HepG2 (cell line): ENCODE results near the gene PFN2. TPM values are rescaled to one million over a fixed set of nuclear protein-coding genes. Genes with fewer than 3 reads are reported as not detected.

Experiments used
- ASH2L ChIP-seq: fragments of 300-600, 200-600 bp; sonication (generic); IDR thresholded peaks from 2 replicates; pipeline ENCODE4 v1.7.0; 2017; ENCODE audit warnings: low read depth, mild to moderate bottlenecking, moderate library complexity, mixed read lengths, low read length; ENCODE audit not compliant: insufficient read length
- ELF3 ChIP-seq: IDR thresholded peaks from 2 replicates; pipeline ENCODE4 v1.6.1; 2016; ENCODE audit warnings: missing genetic modification reagents, missing compliant biosample characterization
- FOXK1 ChIP-seq: sonication (generic); formaldehyde crosslinking; IDR thresholded peaks from 2 replicates; pipeline ENCODE4 v1.4.0; 2020; ENCODE audit warnings: low read depth, missing genetic modification reagents, borderline replicate concordance
- GMEB1 ChIP-seq: sonication (generic); formaldehyde crosslinking; IDR thresholded peaks from 2 replicates; pipeline ENCODE4 v1.5.1; 2020; ENCODE audit warnings: missing genetic modification reagents, mild to moderate bottlenecking, borderline replicate concordance
- HNRNPLL ChIP-seq: fragments of 200-400 bp; formaldehyde crosslinking; IDR thresholded peaks from 2 replicates; pipeline ENCODE4 v1.6.1; 2017; ENCODE audit warnings: mild to moderate bottlenecking, low read depth, low read length; ENCODE audit not compliant: poor library complexity, severe bottlenecking
- NPAS2 ChIP-seq: sonication (generic); formaldehyde crosslinking; IDR thresholded peaks from 2 replicates; pipeline ENCODE4 v1.8.0; 2022; ENCODE audit warnings: mild to moderate bottlenecking, missing genetic modification reagents, borderline replicate concordance
- PAXIP1 ChIP-seq: sonication (generic); formaldehyde crosslinking; conservative IDR thresholded peaks from 2 replicates; pipeline ENCODE4 v1.4.0; 2020; ENCODE audit warnings: mild to moderate bottlenecking, missing genetic modification reagents, moderate library complexity
- PHF20 ChIP-seq: sonication (generic); formaldehyde crosslinking; IDR thresholded peaks from 2 replicates; pipeline ENCODE4 v1.5.0; 2020; ENCODE audit warnings: mild to moderate bottlenecking, missing genetic modification reagents
- PITX1 ChIP-seq: sonication (generic); formaldehyde crosslinking; IDR thresholded peaks from 2 replicates; pipeline ENCODE4 v1.5.1; 2020; ENCODE audit warnings: mild to moderate bottlenecking, missing genetic modification reagents
- RNF2 ChIP-seq: fragments of 450-650 bp; conservative IDR thresholded peaks from 2 replicates; pipeline ENCODE4 v1.6.1; 2016; ENCODE audit warnings: low read depth
- SIN3A ChIP-seq: IDR thresholded peaks from 2 replicates; pipeline ENCODE4 v1.6.1; 2011; ENCODE audit warnings: low read depth, mild to moderate bottlenecking, control low read depth, low read length, borderline replicate concordance
- SIX1 ChIP-seq: sonication (generic); formaldehyde crosslinking; IDR thresholded peaks from 2 replicates; pipeline ENCODE4 v1.4.0; 2020; ENCODE audit warnings: missing genetic modification reagents, borderline replicate concordance
- SNRNP70 ChIP-seq: fragments of 200-400 bp; formaldehyde crosslinking; IDR thresholded peaks from 2 replicates; pipeline ENCODE4 v1.6.1; 2017; ENCODE audit warnings: mild to moderate bottlenecking, low read depth, low read length, moderate library complexity
- SOX5 ChIP-seq: IDR thresholded peaks from 2 replicates; pipeline ENCODE4 v1.6.1; 2016; ENCODE audit warnings: borderline replicate concordance
- TFDP2 ChIP-seq: sonication (generic); formaldehyde crosslinking; IDR thresholded peaks from 2 replicates; pipeline ENCODE4 v1.4.0; 2020; ENCODE audit warnings: missing genetic modification reagents
- ZBTB42 ChIP-seq: sonication (generic); formaldehyde crosslinking; IDR thresholded peaks from 2 replicates; pipeline ENCODE4 v1.5.0; 2020; ENCODE audit warnings: mild to moderate bottlenecking, missing genetic modification reagents
- ZFX ChIP-seq: sonication (generic); formaldehyde crosslinking; IDR thresholded peaks from 2 replicates; pipeline ENCODE4 v1.4.0; 2020; ENCODE audit warnings: mild to moderate bottlenecking, low read depth, missing genetic modification reagents, moderate library complexity
- ZKSCAN1 ChIP-seq: fragments of 150-350 bp; IDR thresholded peaks from 2 replicates; pipeline ENCODE4 v1.6.1; 2014; ENCODE audit warnings: low read length
- ZMYM3 ChIP-seq: sonication (generic); formaldehyde crosslinking; IDR thresholded peaks from 2 replicates; pipeline ENCODE4 v1.5.1; 2020; ENCODE audit warnings: mild to moderate bottlenecking, missing genetic modification reagents
- ZNF598 ChIP-seq: sonication (generic); formaldehyde crosslinking; IDR thresholded peaks from 2 replicates; pipeline ENCODE4 v1.5.1; 2020; ENCODE audit warnings: mild to moderate bottlenecking, missing genetic modification reagents, borderline replicate concordance
- ZNF703 ChIP-seq: sonication (generic); formaldehyde crosslinking; IDR thresholded peaks from 2 replicates; pipeline ENCODE4 v1.5.1; 2020; ENCODE audit warnings: missing genetic modification reagents, mild to moderate bottlenecking, moderate library complexity, borderline replicate concordance
- ZNF747 ChIP-seq: sonication (generic); formaldehyde crosslinking; IDR thresholded peaks from 2 replicates; pipeline ENCODE4 v1.8.1; 2023; ENCODE audit warnings: missing genetic modification reagents, mild to moderate bottlenecking, borderline replicate concordance
- polyA plus RNA-seq, 8 experiments: library from polyadenylated mRNA; depleted of rRNA in 3 of 8; stranded (reverse) in 7 of 8; unstranded in 1 of 8; fragments of >200 nt; fragmentation: Illumina TruSeq in 4 of 8; extraction: Trizol in 4 of 8; gene quantifications; 2 replicates each; pipeline versions ENCODE4 v1.2.1 to v1.2.3, GENCODE V29; 2011 to 2016; ENCODE audit warnings: low read depth in 4 of 8, missing spikeins in 1 of 8, mixed read lengths in 1 of 8; ENCODE audit not compliant: insufficient read depth in 1 of 8
- total RNA-seq, 5 experiments: library from RNA; depleted of rRNA; stranded (reverse); fragments of >200 nt; fragmentation: Illumina TruSeq; extraction: Trizol; gene quantifications; 2 replicates each; pipeline ENCODE4 v1.2.3, GENCODE V29; 2016; ENCODE audit warnings: low read depth in 1 of 5

Gene PFN2
- total and polyA plus RNA-seq, 2 of the 13 experiments (the other 11 are each of a cell fraction or from before 2014, with no cell fraction given), result 57.3 to 150 TPM

- TF ChIP-seq ZNF703, result peak; percentile 14; the same call in 1 of the 2 replicates
- 0 out of 2 replicates have a peak, but pooled peaks have one; percentile 14 for TF ChIP-seq ELF3 (CRISPR knock-in tag)
- 0 out of 2 replicates have a peak, but pooled peaks have one; percentile 58 for TF ChIP-seq ZBTB42 (CRISPR knock-in tag)
- TF ChIP-seq ZNF747, result peak; percentile 24; the same call in 1 of the 2 replicates
- TF ChIP-seq ZKSCAN1, result no peak
- peak; percentile 74; the same call in 1 of the 2 replicates for TF ChIP-seq ZNF598 (CRISPR knock-in tag)
- TF ChIP-seq ZMYM3 (CRISPR knock-in tag), result no peak
- 0 out of 2 replicates have a peak, but pooled peaks have one; percentile 11 for TF ChIP-seq PAXIP1 (CRISPR knock-in tag)
- TF ChIP-seq SNRNP70, result no peak
- TF ChIP-seq NPAS2 (CRISPR knock-in tag), result 0 out of 2 replicates have a peak, but pooled peaks have one; percentile 52
- TF ChIP-seq ZFX, result peak; percentile 14; the same call in 1 of the 2 replicates
- no peak for TF ChIP-seq FOXK1 (CRISPR knock-in tag)
- peak; percentile 30 for TF ChIP-seq ASH2L
- 0 out of 2 replicates have a peak, but pooled peaks have one; percentile 61 for TF ChIP-seq SIN3A
- TF ChIP-seq SOX5, result no peak
- TF ChIP-seq TFDP2 (CRISPR knock-in tag), result peak; percentile 0
- TF ChIP-seq HNRNPLL, result peak; percentile 72
- peak; percentile 8; the same call in 1 of the 2 replicates for TF ChIP-seq PHF20 (CRISPR knock-in tag)
- TF ChIP-seq SIX1 (CRISPR knock-in tag), result peak; percentile 93; the same call in 1 of the 2 replicates
- TF ChIP-seq GMEB1 (CRISPR knock-in tag), result peak; percentile 4; the same call in 1 of the 2 replicates
- TF ChIP-seq PITX1 (CRISPR knock-in tag), result peak; percentile 27; the same call in 1 of the 2 replicates
- TF ChIP-seq RNF2, result peak; percentile 21; the same call in 1 of the 2 replicates
Observed at GRCh38 chr3:149971403-149972075, 844 bp upstream of the PFN2 start (continued).
